GM21526 (cell line): ENCODE data around the gene DNAJB9.

ENCODE experiments used
- ATAC-seq: cut with Tn5 transposase; IDR thresholded peaks from one replicate; pipeline ENCODE4 v1.9.1; 2021; ENCODE audit warnings: moderate library complexity; ENCODE audit not compliant: unreplicated experiment, low FRiP score

DNAJB9 gene

GRCh38 chr7:108603656-108604306 lies 34.1 kb downstream of the DNAJB9 start:
- no peak for ATAC-seq

GRCh38 chr7:108604307-108605077 lies 34.8 kb downstream of the DNAJB9 start:
- ATAC-seq: no peak

- no peak for ATAC-seq
These were observed 36.0 kb downstream of the DNAJB9 start for GRCh38 chr7:108605559-108606201.

- ATAC-seq: no peak
These were observed 40.0 kb downstream of the DNAJB9 start for GRCh38 chr7:108609643-108610042.

- ATAC-seq: no peak
These were observed 41.6 kb downstream of the DNAJB9 start for GRCh38 chr7:108611268-108611667.

- peak; percentile 83 for ATAC-seq
These were observed 43.7 kb downstream of the DNAJB9 start for GRCh38 chr7:108613147-108613948.

GRCh38 chr7:108613949-108614381 lies 44.3 kb downstream of the DNAJB9 start:
- no peak for ATAC-seq

GRCh38 chr7:108614896-108615295 lies 45.2 kb downstream of the DNAJB9 start:
- no peak for ATAC-seq

GRCh38 chr7:108618056-108618455 lies 48.4 kb downstream of the DNAJB9 start:
- ATAC-seq: no peak

GRCh38 chr7:108623220-108623619 lies 53.5 kb downstream of the DNAJB9 start:
- ATAC-seq: peak; percentile 75
